ENCODE data around the gene EFNA1.
"Not testable (repeated sequence)": the region's sequence is repeated elsewhere in the genome, so short reads cannot be mapped to it uniquely, and the experiment has no call there.

Gene EFNA1

DNA sequence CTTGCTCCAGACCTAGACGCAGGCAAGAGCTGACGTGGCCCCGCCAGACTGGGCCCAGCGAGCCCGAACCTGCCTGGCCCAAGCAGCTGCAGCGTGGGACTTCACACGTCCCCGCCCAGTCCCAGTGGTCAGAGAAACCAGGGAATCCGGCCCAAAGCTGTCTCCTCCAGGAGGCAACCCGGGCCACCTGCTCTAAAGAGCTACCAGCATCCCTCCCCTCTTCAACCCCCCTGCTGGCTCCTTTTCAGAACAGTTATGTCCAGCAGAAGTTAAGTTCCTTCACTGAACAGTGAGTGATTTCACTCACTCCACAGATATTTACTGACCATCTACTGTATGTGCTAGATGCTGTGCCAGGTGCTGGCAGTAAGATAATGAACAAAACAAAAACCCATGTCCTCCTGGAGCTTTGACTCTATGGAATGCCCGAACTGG, 2.1 kb upstream of the EFNA1 start:
- DNase-seq (ENCODE audit: low read depth): no peak

DNA sequence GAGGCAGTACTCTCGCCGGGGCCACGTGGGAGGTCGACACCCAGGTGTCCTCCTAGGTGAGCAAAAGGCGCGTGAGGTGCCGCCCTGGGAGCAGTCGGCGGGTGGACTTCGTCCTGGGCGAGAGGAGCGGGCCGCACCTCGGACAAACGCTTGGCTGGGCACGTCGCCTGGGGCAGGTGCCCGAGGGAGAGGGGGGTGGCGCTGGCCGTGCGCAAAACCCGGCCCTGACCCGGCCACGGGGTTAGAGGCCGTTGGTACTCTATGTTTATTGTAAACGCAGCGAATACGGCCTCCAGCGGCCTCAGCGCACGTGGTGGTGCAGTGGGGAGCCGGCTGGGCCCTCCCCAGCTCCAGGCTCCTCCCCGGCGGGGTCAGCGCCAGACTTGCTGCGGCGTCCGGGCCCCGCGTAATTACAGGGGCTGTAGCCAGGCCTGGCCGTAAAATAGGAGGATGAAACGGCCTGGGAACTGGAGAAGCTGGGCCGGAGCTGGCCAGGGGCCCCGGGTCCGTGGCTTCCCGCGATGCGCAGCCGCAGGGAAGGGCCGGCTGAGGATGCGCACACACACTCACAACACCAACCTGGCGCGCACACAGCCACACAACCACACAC, 1.6 kb upstream of the EFNA1 start:
- DNase-seq (ENCODE audit: low read depth): no peak

DNA sequence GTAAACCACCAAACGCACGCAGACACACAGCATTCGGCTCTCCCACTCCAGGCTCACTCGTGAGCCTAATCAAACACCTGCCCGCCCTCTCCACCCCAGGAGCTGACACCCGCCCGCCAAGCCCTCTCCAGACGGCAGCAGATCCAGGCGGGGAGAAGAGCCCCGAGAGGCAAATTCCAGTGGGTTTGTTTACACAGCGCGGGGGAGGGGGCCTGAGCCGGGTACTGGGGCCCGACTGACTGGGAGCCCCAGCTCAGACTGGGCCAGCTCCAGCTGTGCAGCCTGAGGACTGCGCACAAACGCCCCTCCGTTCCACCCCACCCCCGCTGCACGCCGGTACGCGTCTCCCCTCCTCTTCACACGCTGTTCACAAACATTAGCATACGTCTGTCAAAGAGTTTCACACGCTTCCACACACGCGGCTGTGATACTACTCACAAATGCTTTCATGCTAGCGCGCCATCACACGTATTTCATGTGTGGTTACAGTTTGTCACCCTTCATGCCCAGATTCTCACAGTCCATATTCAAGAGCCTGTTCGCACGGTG, 1.0 kb upstream of the EFNA1 start:
- no peak for DNase-seq (ENCODE audit: low read depth)

DNA sequence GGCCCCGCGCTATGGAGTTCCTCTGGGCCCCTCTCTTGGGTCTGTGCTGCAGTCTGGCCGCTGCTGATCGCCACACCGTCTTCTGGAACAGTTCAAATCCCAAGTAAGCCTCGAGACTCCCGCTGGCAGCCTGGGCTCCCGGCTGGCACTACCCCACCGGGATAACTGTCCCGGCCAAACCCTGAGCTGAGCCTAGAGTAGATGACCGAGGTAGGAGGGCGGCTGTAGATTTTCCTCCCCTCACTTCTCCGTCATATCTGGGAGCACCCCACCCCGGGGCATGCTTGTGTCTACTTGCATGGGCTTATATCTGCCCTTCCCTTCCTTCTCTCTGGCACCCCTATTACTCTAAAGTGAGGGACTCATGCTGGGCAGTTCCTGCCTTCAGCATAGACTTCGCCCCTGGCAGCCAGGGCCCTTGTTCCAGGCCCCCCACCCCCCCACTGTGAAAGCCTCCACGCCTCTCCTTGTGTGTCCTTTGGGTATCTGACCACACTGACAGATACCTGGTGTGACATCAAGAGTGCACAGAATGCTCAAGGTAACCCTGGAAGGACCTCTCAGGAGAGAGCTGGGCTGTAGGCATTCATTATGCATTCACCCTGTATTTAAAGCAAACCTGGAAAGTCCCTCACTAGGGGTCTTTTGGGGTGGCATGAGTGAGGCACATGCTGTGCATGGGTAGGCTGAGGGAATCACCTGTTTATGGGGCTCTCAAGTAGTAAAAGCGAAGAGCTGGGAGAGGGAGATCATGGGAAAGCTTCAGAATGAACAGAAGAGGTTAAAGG, 485 bp downstream of the EFNA1 start:
- no peak for DNase-seq (ENCODE audit: low read depth)

DNA sequence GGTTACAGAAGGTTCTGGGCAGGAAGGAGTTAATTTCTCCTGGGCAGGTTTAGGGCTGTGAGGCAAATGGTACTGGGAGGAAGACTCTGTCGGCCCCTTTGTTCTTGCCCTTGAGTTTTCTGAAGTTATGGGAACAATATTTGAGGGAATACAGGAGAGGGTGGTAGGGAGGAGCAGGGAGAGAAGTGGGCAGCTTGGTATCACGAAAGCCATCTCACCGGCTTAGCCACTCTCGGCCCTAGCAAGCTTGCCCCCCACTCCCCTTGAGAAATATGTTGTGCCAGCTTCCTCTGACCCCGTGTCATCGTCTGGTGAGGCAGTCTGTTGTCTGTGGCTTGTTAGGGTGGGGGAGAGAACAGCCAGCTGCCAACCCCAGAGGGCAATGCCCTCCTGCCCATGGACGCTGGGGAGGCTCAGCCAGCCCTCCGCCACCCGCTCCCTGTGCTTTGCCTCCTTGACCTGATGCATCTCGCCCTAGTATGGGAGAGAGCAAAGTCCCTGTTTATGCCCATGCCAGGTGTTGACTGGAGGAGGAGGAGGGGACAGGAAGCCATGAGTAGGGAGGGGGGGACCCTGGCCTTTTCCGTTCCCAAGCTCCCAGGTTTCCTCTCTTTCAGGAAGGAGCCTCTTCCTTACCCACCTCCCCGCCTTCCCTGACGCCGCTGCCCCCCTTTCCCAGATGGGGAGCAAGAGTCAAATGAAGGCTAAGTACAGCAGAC, 1.2 kb downstream of the EFNA1 start:
- no peak for DNase-seq (ENCODE audit: low read depth)

DNA sequence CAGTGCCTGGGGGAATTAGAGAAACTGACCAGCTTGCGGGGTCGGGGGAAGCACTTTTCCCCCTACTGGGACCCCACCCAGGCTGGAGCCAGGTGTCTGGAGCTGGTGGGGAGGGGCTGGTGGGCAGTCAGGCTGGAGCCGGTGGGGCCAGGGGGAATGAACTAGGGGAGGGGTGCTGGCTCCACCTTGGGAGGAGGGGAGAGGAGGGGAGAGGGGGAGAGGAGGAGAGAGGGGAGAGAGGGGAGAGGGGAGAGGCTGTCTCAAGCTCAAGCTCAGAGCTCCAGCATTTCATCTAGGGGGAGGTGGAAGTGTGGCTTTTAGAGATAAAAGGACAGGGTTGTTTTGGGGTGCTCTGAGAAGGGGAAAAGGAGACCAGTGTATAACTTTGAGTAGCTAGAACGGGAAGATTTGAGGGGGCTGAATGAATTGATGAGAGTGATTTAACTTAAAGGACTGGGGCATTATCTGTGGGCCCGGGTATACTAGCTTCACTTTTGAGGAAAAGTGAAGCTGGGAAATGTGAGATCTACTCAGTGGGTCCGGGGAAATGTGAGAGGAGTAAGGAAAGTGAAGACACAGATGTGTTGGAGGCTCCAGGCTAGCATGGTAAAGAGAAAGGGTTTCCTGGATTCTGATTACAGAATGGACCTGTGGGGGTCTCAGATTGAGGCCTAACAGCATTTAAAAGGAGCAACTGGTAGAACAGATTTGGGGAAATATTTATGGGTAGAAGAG, 2.8 kb downstream of the EFNA1 start:
- DNase-seq (ENCODE audit: low read depth): no peak

DNA sequence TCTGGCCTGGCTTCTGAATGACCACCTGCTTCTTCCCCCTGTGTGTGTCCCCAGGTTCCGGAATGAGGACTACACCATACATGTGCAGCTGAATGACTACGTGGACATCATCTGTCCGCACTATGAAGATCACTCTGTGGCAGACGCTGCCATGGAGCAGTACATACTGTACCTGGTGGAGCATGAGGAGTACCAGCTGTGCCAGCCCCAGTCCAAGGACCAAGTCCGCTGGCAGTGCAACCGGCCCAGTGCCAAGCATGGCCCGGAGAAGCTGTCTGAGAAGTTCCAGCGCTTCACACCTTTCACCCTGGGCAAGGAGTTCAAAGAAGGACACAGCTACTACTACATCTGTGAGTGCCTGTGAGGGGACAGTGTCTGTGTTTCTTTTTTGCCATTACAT, 3.6 kb downstream of the EFNA1 start:
- DNase-seq (ENCODE audit: low read depth): no peak

DNA sequence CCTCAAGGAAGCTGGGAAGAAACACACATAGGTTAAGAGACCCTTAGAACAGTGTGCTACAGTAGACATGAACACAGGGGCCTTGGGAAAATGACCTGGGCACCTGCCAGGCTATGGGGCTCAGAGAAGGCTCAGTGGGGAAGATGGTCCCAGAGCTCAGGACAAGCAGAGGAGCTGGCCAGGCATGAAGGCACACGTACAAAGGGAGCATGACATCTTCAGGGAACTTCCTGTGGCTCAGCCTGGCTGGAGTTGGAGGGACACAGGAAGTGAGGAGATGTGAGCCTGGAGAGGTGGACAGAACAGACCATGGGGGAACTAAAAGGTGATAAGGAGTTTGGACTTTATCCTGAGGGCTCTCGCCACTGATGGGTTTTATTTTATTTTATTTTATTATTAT, 4.2 kb downstream of the EFNA1 start:
- DNase-seq (ENCODE audit: low read depth): no peak

DNA sequence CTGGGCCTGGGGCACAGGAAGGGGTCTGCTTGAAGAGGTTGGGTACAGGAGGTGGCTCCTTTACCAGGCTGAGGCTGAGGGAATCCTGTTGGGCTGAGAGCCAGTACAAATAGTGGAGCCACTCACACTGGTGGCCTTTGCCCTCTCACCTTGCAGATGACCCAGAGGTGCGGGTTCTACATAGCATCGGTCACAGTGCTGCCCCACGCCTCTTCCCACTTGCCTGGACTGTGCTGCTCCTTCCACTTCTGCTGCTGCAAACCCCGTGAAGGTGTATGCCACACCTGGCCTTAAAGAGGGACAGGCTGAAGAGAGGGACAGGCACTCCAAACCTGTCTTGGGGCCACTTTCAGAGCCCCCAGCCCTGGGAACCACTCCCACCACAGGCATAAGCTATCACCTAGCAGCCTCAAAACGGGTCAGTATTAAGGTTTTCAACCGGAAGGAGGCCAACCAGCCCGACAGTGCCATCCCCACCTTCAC, 6.2 kb downstream of the EFNA1 start:
- no peak for DNase-seq (ENCODE audit: low read depth)

DNA sequence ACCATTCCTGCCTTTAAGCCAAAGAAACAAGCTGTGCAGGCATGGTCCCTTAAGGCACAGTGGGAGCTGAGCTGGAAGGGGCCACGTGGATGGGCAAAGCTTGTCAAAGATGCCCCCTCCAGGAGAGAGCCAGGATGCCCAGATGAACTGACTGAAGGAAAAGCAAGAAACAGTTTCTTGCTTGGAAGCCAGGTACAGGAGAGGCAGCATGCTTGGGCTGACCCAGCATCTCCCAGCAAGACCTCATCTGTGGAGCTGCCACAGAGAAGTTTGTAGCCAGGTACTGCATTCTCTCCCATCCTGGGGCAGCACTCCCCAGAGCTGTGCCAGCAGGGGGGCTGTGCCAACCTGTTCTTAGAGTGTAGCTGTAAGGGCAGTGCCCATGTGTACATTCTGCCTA, 6.6 kb downstream of the EFNA1 start:
- DNase-seq (ENCODE audit: low read depth): no peak

DNA sequence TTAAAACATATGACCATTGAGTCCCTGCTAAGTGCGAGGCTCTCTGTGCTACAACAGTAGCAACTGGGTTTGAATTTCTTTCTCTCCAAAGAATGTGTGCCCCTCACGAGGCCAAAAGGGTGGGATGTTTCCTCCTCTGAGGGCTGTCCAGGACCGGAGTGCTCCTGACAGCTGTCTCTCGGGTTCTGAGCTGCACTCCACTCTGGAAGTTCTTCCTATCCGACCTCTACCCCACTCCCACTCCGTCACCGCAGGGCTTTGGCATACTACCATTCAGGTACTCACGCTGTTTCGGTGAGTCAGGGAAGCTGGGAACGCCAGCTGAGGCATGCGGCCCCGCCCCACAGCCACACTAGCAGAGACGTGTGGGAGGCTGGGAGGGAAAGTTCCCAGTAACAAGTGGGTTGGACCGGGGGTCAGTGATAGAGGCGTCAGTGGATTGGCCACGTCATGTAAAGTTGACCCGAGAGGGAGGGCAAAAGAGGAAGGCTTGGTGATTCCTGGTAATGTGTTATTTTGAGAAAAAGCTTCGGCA, 7.3 kb downstream of the EFNA1 start:
- peak; percentile 83 for DNase-seq (ENCODE audit: low read depth)

DNA sequence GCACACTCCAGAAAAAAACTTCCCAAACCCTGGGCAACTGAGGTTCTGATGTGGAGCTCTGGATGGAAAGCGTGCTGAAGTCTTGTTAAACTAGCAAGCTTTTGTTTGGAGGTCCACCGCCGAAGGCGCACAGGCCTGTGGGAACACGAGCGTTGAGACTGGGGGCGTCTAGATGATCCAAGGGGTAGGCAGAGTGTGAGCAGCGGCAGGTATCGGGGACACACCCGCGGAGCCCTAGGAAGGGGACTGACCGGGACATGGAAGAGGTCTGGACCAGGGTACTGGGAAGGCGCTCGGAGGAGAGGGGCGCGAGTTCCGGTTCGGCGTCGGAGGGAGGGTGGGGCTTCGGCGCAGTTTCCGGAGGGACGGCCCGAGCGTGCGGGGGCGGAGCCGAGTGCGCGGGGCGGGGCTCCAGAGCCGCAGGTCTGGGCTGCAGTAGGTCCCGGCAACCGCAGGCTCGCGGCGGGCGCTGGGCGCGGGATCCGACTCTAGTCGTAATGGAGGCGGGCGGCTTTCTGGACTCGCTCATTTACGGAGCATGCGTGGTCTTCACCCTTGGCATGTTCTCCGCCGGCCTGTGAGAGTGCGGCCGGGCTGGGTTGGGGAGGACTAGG, 7.8 kb downstream of the EFNA1 start, which contains the start of gene SLC50A1:
SLC50A1 (plus strand) TSS at position 438 of the 614 bp plus-strand sequence; CDS start at position 498, 60 bp downstream.
- DNase-seq (ENCODE audit: low read depth): peak; percentile 52

DNA sequence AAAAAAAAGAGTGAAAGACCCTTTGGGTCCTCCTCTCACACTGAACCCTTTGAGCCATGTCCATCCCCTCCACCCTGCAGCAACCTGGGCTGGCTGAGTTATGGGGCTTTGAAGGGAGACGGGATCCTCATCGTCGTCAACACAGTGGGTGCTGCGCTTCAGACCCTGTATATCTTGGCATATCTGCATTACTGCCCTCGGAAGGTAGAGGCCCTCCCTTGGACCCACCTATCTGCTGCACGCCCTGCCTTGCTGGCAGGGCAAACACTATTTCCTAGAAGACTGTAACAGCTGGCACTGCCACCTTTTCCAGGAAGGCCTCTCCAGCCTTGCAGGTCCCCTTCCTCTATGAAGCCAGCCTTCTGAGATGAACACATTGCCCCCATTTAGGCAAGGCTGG, 9.1 kb downstream of the EFNA1 start:
- no peak for DNase-seq (ENCODE audit: low read depth)

DNA sequence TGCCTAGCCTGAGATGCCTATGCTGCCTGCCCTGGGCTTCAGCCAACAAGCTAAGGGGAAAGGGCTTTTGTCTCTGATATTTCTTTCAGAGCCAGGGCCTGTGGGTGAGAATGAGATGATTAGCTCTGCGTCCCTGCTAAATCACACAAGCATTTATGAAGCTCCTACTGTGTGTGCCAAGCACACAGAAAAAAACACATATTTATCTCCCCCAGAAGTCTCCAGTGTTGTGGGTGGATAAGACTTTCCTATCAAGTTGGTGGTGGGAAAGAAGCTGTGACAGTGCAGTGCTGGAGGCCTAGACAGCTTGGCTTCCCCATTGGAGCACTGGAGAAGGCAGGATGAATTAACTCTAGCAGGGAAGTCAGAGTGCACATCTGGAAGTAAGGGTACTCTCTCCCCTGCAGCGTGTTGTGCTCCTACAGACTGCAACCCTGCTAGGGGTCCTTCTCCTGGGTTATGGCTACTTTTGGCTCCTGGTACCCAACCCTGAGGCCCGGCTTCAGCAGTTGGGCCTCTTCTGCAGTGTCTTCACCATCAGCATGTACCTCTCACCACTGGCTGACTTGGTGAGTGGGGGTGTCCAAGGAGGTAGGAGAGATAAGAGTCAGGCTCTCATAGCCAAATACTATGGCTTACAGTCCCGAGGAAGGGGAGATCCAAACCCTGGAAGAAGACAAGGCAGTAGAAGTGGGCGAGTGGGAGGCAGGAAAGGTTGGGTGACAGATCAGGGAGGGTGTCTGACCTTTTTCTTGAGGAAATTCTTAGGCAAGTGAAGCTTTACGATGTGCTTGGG, 9.7 kb downstream of the EFNA1 start:
- no peak for DNase-seq (ENCODE audit: low read depth)

DNA sequence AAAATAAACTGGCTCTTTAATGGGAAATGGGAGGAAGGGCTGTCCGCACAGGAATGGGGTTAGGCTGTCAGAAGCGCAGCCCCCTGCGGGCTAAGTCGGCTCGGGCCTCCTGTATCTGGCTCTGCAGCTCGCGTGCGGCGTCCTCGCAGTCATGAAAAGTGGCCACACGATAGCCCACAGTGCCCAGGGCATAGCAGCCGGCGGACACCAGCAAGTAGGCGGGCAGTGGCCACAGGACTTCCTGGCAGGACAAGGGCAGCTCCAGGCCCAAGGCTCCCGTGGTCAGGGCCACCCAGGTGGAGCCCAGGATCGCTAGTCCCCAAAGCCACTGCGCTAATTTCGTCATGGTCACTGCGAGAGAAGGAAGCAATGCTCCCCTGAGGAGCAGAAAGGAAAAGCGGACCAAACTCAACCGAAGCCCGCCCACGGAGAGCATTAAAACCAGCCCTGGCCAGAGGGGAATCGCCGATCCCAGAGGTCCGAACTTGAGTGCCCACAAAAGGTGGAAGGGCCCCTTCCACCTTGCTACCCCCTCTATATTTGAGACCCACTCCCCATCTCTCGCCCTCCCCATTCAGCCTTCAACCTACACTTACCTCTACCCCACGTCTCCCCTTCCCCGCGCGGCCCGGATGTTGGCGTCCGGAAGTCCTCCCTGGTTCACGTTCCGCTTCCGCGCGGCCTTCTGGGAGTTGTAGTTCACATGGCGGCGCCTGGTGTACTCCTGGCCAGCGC, 12.4 kb downstream of the EFNA1 start, which contains the start of gene DPM3:
DPM3 (minus strand) TSS at position 637 of the 735 bp plus-strand sequence; CDS start at position 346, 291 bp downstream.
- DNase-seq (ENCODE audit: low read depth): peak; percentile 35

DNA sequence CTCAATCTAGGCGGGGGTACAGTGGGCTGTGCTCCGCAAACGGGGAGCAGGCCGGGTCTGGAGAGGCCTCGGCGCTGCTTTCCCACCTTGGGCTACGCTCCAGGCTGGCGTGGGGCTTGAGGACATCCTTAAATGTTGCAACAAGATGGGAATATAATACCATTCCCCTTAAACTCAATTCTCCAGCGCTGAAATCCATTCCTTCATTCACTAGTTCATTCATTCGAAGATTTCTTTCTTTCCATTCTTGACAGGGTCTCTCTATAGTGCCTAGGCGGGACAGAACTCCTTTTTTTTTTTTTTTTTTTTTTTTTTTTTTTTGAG, 12.9 kb downstream of the EFNA1 start:
- DNase-seq (ENCODE audit: low read depth): no peak

DNA sequence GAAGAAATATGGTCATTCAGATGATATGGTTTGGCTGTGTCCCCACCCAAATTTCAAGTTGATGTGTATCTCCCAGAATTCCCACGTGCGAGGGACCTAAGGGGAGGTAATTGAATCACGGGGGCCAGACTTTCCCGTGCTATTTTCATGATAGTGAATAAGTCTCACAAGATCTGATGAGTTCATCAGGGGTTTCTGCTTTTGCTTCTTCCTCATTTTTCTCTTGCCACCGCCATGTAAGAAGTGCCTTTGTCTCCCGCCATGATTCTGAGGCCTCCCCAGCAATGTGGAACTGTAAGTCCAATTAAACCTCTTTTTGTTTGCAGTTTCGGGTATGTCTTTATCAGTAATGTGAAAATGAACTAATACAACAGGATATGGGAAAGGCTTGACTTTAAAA, 14.1 kb downstream of the EFNA1 start:
- no peak for DNase-seq (ENCODE audit: low read depth)

DNA sequence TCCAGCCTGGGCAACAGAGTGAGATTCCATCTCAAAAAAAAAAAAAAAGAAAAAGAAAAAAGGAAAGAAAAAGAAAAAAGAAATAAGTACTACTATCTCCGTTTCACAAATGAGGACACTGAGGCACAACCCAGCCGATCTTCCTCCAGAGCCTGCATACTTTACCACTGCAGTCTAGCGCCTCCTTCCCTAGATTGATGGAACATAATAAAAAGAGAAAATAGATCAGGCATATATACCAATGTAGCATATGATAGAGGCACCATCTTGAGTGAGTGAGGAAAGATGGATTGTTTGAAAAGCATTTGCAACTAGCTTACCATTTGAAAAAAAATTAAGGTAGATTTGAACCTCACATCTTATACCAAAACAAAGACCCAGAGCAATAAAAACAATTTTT, 17.8 kb downstream of the EFNA1 start:
- no peak for DNase-seq (ENCODE audit: low read depth)

DNA sequence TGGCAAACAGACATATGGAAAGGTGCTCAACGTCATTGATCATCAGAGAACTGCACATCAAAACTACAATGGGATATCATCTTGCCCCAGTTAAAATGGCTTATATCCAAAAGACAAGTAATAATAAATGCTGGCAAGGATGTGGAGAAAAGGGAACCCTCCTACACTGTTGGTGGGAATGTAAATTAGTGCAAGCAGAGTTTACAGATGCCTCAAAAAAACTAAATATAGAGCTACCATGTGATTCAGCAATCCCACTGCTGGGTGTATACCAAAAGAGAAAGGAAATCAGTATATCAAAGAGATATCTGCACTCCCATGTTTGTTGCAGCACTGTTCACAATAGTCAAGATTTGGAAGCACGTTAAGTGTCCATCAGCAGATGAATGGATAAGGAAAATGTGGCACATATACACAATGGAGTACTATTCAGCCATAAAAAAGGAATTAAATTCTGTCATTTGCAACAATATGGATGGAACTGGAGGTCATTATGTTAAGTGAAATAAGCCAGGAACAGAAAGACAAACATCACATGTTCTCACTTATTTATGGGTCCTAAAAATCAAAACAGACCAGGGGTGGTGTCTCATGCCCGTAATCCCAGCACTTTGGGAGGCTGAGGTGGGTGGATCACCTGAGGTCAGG, 28.4 kb downstream of the EFNA1 start:
- DNase-seq (ENCODE audit: low read depth): not testable (repeated sequence)

All from HS-5 (cell line).